Keratinocyte (primary cell): ENCODE results near the gene RALGAPA2.

Experiments
- CTCF ChIP-seq, 3 experiments: IDR thresholded peaks in 1 of 3; conservative IDR thresholded peaks in 1 of 3; optimal IDR thresholded peaks in 1 of 3; 2 replicates in 2 of 3; 3 replicates in 1 of 3; pipeline versions ENCODE3 to v1.5.1; 2011; ENCODE audit warnings: low read length in 3 of 3, mild to moderate bottlenecking in 3 of 3, moderate library complexity in 2 of 3, control low read depth in 1 of 3, inconsistent platforms in 1 of 3; ENCODE audit not compliant: insufficient read depth in 2 of 3; ENCODE audit errors: extremely low read depth in 1 of 3
- EZH2 ChIP-seq: IDR thresholded peaks from one replicate; pipeline ENCODE4 v1.6.1; 2012; ENCODE audit warnings: inconsistent platforms, mild to moderate bottlenecking, low read length, moderate library complexity

DNA sequence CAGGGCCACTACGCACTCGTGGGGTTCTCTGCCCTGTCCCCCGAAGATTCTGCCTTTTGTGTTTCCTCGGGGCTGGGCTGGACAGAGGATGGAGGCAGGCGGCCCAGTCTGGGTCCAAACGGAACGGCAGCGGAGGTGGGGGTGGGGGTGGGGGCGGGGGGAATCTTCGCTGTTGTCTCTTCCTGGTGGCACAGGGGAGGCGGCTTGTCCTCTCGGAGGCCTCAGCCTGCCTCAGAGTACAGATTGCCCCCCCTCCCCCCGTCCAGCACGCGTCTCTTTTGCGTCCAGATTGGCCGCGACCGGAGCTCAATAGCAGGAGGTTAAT is 345.9 kb downstream of the RALGAPA2 start:
- TF ChIP-seq EZH2 (no peak), CTCF (optimal IDR thresholded peaks at IDR 0.05 in 1 of 3, IDR thresholded peaks at IDR 0.05 in 1 of 3, conservative IDR thresholded peaks at IDR 0.05 in 1 of 3; ENCODE audit: extremely low read depth in 1 of 3, insufficient read depth in 2 of 3, low read length in 3 of 3) (no peak)
